Liver (tissue), 9 donors: ENCODE measurements around the gene LBH. TPM values are rescaled to one million over a fixed set of nuclear protein-coding genes. Genes with fewer than 3 reads are reported as not detected.

Experiments
- DNase-seq: peaks from one replicate; pipeline ENCODE4 v3.0.0-alpha.2; 2017; ENCODE audit warnings: low spot score
- H3K27ac ChIP-seq, 2 donors: one replicate each; pipeline ENCODE4 v1.7.0; 2013; ENCODE audit warnings: inconsistent platforms in 2 of 2, low read length in 2 of 2, control low read depth in 1 of 2, low read depth in 1 of 2, mild to moderate bottlenecking in 1 of 2
- H3K27me3 ChIP-seq, 4 donors: one replicate each; pipeline versions ENCODE4 v1.6.1 to v1.7.0; 2013; ENCODE audit warnings: low read length in 3 of 4, inconsistent platforms in 1 of 4, mild to moderate bottlenecking in 1 of 4, moderate library complexity in 1 of 4; ENCODE audit not compliant: control insufficient read depth in 4 of 4, insufficient read depth in 4 of 4
- H3K36me3 ChIP-seq, 4 donors: one replicate each; pipeline versions ENCODE4 v1.6.1 to v1.7.0; 2013; ENCODE audit warnings: low read length in 3 of 4, mild to moderate bottlenecking in 3 of 4, low read depth in 1 of 4, moderate library complexity in 1 of 4; ENCODE audit not compliant: control insufficient read depth in 4 of 4, insufficient read depth in 3 of 4
- H3K4me1 ChIP-seq, 4 donors: one replicate each; pipeline versions ENCODE4 v1.6.1 to v1.7.0; 2013; ENCODE audit warnings: low read length in 3 of 4, mild to moderate bottlenecking in 3 of 4, moderate library complexity in 1 of 4; ENCODE audit not compliant: control insufficient read depth in 4 of 4, insufficient read depth in 4 of 4
- H3K4me3 ChIP-seq, 3 donors: one replicate each; pipeline versions ENCODE4 v1.6.1 to v1.7.0; 2013; ENCODE audit warnings: low read length in 3 of 3, control low read depth in 1 of 3, low read depth in 1 of 3, mild to moderate bottlenecking in 1 of 3
- H3K9ac ChIP-seq, 2 donors: one replicate each; pipeline ENCODE4 v1.7.0; 2013; ENCODE audit warnings: low read length in 2 of 2, mild to moderate bottlenecking in 2 of 2, moderate library complexity in 2 of 2, control low read depth in 1 of 2, low read depth in 1 of 2
- H3K9me3 ChIP-seq, 4 donors: one replicate each; pipeline versions ENCODE4 v1.6.1 to v1.7.0; 2013; ENCODE audit warnings: low read length in 3 of 4; ENCODE audit not compliant: control insufficient read depth in 4 of 4
- EGR1 ChIP-seq, 2 donors: IDR thresholded peaks; 2 replicates each; pipeline ENCODE4 v1.6.1; 2016 to 2018; ENCODE audit warnings: antibody characterized with exemption in 2 of 2, low read depth in 2 of 2
- FOXA1 ChIP-seq: IDR thresholded peaks from 2 replicates; pipeline ENCODE4 v1.6.1; 2016; ENCODE audit warnings: antibody characterized with exemption
- FOXA2 ChIP-seq: IDR thresholded peaks from 2 replicates; pipeline ENCODE4 v1.6.1; 2016; ENCODE audit warnings: antibody characterized with exemption
- GABPA ChIP-seq, 2 donors: IDR thresholded peaks in 1 of 2; conservative IDR thresholded peaks in 1 of 2; 2 replicates each; pipeline ENCODE4 v1.6.1; 2016; ENCODE audit warnings: antibody characterized with exemption in 2 of 2, mild to moderate bottlenecking in 1 of 2, moderate library complexity in 1 of 2
- HNF4A ChIP-seq, 2 donors: conservative IDR thresholded peaks; 2 replicates each; pipeline ENCODE4 v1.6.1; 2016; ENCODE audit warnings: antibody characterized with exemption in 2 of 2, mild to moderate bottlenecking in 2 of 2
- HNF4G ChIP-seq: IDR thresholded peaks from 2 replicates; pipeline ENCODE4 v1.6.1; 2016; ENCODE audit warnings: antibody characterized with exemption
- JUND ChIP-seq, 2 donors: IDR thresholded peaks; 2 replicates each; pipeline ENCODE4 v1.6.1; 2016; ENCODE audit warnings: antibody characterized with exemption in 2 of 2
- NR2F2 ChIP-seq: IDR thresholded peaks from 2 replicates; pipeline ENCODE4 v1.6.1; 2016; ENCODE audit warnings: antibody characterized with exemption
- RAD21 ChIP-seq, 2 donors: IDR thresholded peaks; 2 replicates each; pipeline ENCODE4 v1.6.1; 2016; ENCODE audit warnings: antibody characterized with exemption in 2 of 2, mild to moderate bottlenecking in 2 of 2
- RXRA ChIP-seq, 2 donors: IDR thresholded peaks; 2 replicates each; pipeline ENCODE4 v1.6.1; 2017 to 2018; ENCODE audit warnings: antibody characterized with exemption in 2 of 2, mild to moderate bottlenecking in 1 of 2
- SP1 ChIP-seq: IDR thresholded peaks from 2 replicates; pipeline ENCODE4 v1.6.1; 2018; ENCODE audit warnings: antibody characterized with exemption, mild to moderate bottlenecking
- TAF1 ChIP-seq: conservative IDR thresholded peaks from 2 replicates; pipeline ENCODE4 v1.6.1; 2016; ENCODE audit warnings: antibody characterized with exemption, mild to moderate bottlenecking
- YY1 ChIP-seq: IDR thresholded peaks from 2 replicates; pipeline ENCODE4 v1.6.1; 2016; ENCODE audit warnings: antibody characterized with exemption, mild to moderate bottlenecking
- WGBS: extraction: QIAGEN DNeasy Blood & Tissue Kit; methylation state at CpG from one replicate; pipeline ENCODE4 v1.1.7; 2013; 5-methylcytosine and 5-hydroxymethylcytosine counted together
- polyA plus RNA-seq, 2 donors: library from polyadenylated mRNA; stranded (reverse) in 1 of 2; unstranded in 1 of 2; fragments of 200-250 nt in 1 of 2; fragments of >200 nt in 1 of 2; fragmentation: Nextera tagmentation in 1 of 2; extraction: Ambion mirVana in 1 of 2; gene quantifications; one replicate each; pipeline versions ENCODE4 v1.2.1 to v1.2.3, GENCODE V29; 2013 to 2015
- total RNA-seq, 2 donors: library from RNA; depleted of rRNA; stranded (reverse); fragments of >200 nt; gene quantifications; one replicate each; pipeline ENCODE4 v1.2.3, GENCODE V29; 2014
- TF ChIP-seq, protein P1 (sequence below): IDR thresholded peaks from 2 replicates; pipeline ENCODE4 v1.6.1; 2016; ENCODE audit warnings: antibody characterized with exemption
- TF ChIP-seq, protein P2 (sequence below): IDR thresholded peaks from 2 replicates; pipeline ENCODE4 v1.6.1; 2016; ENCODE audit warnings: antibody characterized with exemption, mild to moderate bottlenecking
- TF ChIP-seq, protein P3 (sequence below): fragments of 150-350 bp; IDR thresholded peaks from 2 replicates; pipeline ENCODE4 v1.5.1; 2017; ENCODE audit warnings: improper control_type of control experiment, low read depth, low read length; ENCODE audit not compliant: missing input control
- TF ChIP-seq, protein P4 (sequence below): IDR thresholded peaks from 2 replicates; pipeline ENCODE4 v1.6.1; 2016; ENCODE audit warnings: antibody characterized with exemption
- TF ChIP-seq, protein P5 (sequence below): IDR thresholded peaks from 2 replicates; pipeline ENCODE4 v1.6.1; 2016; ENCODE audit warnings: antibody characterized with exemption
- donor health status: healthy.
- donor health status: healthy.
- donor health status: healthy.
- donor health status: healthy.
- donor health status: healthy.

Gene LBH
- total and polyA plus RNA-seq, 4 donors, result 4.1 to 50.8 (median 9.1) TPM

DNA sequence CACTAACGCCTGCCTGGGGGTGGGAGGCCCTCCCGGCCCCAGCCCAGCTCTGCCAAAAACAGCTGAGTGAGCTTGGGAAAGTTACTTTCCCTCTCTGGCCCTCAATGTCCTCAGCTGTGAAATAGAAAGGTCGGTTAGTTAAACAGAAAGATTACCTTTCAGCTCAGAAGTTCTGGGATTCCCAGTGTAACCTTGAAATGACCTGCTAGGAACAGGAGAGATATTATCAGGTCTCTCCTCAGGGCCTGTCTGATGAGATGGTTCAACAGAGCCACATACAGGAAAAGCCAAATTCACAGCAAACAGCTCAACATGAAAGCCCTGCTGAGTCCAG, 68.8 kb downstream of the LBH start:
- H3K27me3 ChIP-seq, result no peaks in the 10 kb centered on the region
- no peak for DNase-seq
- no peak overlapping the region for H3K4me3 ChIP-seq
- no peaks in the 10 kb centered on the region for H3K36me3 ChIP-seq
- H3K27ac ChIP-seq, result no peak overlapping the region
- no peaks in the 10 kb centered on the region for H3K4me1 ChIP-seq
- WGBS, result 52% methylated on average over 3 of the region's 3 CpGs
- TF ChIP-seq SP1 (no peak), NR2F2 (no peak), TAF1 (no peak), RAD21 (IDR thresholded peaks at IDR 0.05) (no peak), FOXA1 (no peak), JUND (IDR thresholded peaks at IDR 0.05) (no peak), GABPA (IDR thresholded peaks at IDR 0.05 in 1 of 2, conservative IDR thresholded peaks at IDR 0.05 in 1 of 2) (no peak), EGR1 (IDR thresholded peaks at IDR 0.05; ENCODE audit: low read depth in 2 of 2) (no peak), HNF4G (no peak), RXRA (IDR thresholded peaks at IDR 0.05) (no peak), HNF4A (conservative IDR thresholded peaks at IDR 0.05) (no peak), YY1 (no peak), FOXA2 (no peak)
- TF ChIP-seq, protein P1, sequence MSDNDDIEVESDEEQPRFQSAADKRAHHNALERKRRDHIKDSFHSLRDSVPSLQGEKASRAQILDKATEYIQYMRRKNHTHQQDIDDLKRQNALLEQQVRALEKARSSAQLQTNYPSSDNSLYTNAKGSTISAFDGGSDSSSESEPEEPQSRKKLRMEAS, result no peak
- TF ChIP-seq, protein P2, sequence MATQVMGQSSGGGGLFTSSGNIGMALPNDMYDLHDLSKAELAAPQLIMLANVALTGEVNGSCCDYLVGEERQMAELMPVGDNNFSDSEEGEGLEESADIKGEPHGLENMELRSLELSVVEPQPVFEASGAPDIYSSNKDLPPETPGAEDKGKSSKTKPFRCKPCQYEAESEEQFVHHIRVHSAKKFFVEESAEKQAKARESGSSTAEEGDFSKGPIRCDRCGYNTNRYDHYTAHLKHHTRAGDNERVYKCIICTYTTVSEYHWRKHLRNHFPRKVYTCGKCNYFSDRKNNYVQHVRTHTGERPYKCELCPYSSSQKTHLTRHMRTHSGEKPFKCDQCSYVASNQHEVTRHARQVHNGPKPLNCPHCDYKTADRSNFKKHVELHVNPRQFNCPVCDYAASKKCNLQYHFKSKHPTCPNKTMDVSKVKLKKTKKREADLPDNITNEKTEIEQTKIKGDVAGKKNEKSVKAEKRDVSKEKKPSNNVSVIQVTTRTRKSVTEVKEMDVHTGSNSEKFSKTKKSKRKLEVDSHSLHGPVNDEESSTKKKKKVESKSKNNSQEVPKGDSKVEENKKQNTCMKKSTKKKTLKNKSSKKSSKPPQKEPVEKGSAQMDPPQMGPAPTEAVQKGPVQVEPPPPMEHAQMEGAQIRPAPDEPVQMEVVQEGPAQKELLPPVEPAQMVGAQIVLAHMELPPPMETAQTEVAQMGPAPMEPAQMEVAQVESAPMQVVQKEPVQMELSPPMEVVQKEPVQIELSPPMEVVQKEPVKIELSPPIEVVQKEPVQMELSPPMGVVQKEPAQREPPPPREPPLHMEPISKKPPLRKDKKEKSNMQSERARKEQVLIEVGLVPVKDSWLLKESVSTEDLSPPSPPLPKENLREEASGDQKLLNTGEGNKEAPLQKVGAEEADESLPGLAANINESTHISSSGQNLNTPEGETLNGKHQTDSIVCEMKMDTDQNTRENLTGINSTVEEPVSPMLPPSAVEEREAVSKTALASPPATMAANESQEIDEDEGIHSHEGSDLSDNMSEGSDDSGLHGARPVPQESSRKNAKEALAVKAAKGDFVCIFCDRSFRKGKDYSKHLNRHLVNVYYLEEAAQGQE, result no peak
- TF ChIP-seq, protein P3, sequence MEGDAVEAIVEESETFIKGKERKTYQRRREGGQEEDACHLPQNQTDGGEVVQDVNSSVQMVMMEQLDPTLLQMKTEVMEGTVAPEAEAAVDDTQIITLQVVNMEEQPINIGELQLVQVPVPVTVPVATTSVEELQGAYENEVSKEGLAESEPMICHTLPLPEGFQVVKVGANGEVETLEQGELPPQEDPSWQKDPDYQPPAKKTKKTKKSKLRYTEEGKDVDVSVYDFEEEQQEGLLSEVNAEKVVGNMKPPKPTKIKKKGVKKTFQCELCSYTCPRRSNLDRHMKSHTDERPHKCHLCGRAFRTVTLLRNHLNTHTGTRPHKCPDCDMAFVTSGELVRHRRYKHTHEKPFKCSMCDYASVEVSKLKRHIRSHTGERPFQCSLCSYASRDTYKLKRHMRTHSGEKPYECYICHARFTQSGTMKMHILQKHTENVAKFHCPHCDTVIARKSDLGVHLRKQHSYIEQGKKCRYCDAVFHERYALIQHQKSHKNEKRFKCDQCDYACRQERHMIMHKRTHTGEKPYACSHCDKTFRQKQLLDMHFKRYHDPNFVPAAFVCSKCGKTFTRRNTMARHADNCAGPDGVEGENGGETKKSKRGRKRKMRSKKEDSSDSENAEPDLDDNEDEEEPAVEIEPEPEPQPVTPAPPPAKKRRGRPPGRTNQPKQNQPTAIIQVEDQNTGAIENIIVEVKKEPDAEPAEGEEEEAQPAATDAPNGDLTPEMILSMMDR, result no peak
- TF ChIP-seq, protein P4, sequence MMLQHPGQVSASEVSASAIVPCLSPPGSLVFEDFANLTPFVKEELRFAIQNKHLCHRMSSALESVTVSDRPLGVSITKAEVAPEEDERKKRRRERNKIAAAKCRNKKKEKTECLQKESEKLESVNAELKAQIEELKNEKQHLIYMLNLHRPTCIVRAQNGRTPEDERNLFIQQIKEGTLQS, result no peak
- H3K9ac ChIP-seq, result no peak overlapping the region
- H3K9me3 ChIP-seq, result no peaks in the 10 kb centered on the region

DNA sequence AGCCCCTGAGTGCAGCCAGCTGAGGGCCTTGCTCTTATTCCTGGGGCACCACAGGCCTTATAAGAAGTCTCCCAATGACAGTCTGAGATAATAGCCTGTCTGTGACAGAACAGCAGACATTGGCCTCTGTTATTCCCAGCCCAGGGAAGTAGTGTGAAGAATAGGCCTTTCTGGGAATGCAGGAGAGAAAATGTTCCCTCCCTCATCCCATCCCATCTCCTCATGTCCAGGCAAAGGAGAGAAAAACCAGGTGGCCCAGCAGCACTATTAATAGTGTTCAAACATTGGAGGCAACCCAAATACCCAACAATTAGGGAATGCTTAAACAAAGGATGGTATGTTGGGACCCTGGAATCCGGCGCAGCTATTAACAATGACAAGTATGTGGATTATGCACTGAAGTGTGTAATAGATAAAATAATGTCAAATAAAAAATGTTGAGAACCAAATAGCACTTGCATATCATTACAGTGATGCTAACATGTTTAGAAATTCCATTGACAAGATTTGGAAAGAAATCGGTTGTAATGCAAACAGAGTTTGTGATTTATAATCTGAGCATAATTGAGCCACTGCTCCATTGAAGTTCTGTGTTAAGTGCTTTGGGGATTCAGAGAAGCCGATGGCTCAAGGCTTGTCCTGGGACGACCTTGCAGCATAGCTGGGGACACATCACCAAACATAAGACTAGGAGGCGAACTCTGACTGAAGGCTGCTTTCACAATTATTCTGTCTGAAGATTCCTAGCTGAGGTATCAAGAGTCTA, 69.3 kb downstream of the LBH start:
- no peaks in the 10 kb centered on the region for H3K36me3 ChIP-seq
- no peak for DNase-seq
- no peak overlapping the region for H3K9ac ChIP-seq
- H3K9me3 ChIP-seq, result no peaks in the 10 kb centered on the region
- no peaks in the 10 kb centered on the region for H3K27me3 ChIP-seq
- no peak overlapping the region for H3K4me3 ChIP-seq
- no peaks in the 10 kb centered on the region for H3K4me1 ChIP-seq
- WGBS, result 78% methylated on average over 6 of the region's 6 CpGs
- H3K27ac ChIP-seq, result no peak overlapping the region
- TF ChIP-seq, protein P3, result no peak
- TF ChIP-seq, protein P2, result peak; percentile 79
- TF ChIP-seq, protein P5, sequence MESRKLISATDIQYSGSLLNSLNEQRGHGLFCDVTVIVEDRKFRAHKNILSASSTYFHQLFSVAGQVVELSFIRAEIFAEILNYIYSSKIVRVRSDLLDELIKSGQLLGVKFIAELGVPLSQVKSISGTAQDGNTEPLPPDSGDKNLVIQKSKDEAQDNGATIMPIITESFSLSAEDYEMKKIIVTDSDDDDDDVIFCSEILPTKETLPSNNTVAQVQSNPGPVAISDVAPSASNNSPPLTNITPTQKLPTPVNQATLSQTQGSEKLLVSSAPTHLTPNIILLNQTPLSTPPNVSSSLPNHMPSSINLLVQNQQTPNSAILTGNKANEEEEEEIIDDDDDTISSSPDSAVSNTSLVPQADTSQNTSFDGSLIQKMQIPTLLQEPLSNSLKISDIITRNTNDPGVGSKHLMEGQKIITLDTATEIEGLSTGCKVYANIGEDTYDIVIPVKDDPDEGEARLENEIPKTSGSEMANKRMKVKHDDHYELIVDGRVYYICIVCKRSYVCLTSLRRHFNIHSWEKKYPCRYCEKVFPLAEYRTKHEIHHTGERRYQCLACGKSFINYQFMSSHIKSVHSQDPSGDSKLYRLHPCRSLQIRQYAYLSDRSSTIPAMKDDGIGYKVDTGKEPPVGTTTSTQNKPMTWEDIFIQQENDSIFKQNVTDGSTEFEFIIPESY, result no peak
- peak; percentile 11 to 50 for TF ChIP-seq RXRA (IDR thresholded peaks at IDR 0.05)
- TF ChIP-seq, protein P1, result no peak
